Lung microvascular endothelial cell (primary cell): ENCODE measurements around the gene AKR1C4. TPM values are rescaled to one million over a fixed set of nuclear protein-coding genes. Genes with fewer than 3 reads are reported as not detected.
"Not testable (repeated sequence)": the region's sequence is repeated elsewhere in the genome, so short reads cannot be mapped to it uniquely, and the experiment has no call there.

ENCODE experiments used
- DNase-seq, 2 donors: peaks; one replicate each; pipeline versions ENCODE4 v3.0.0 to v3.0.0-alpha.2; 2010; ENCODE audit warnings: low read depth in 2 of 2
- total RNA-seq: library from RNA; depleted of rRNA; stranded (reverse); fragments of >200 nt; gene quantifications from 2 replicates; pipeline ENCODE4 v1.2.1, GENCODE V29; 2014

AKR1C4 gene
- total RNA-seq, 1 donor from 2014 or later: not detected

DNA sequence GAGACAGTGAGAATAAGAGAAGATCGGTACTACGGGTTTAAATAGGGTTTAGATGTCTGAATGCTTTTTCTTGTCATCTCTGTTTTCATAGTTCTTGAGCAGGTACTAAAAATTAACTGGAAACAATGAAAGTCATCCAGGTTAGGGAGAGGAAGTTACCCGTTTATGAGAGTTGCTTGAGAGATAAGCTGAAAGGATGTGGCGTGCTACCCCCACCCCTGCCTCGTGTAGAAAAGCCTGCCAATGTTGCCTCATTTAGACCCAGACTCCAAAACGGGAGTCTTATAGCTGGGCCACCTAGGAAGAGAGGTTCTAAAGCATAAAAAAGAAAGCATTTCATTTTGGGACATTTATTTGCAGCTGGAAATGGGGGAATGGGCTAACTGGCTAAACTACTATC lies 10.2 kb downstream of the AKR1C4 start:
- DNase-seq: no peak

DNA sequence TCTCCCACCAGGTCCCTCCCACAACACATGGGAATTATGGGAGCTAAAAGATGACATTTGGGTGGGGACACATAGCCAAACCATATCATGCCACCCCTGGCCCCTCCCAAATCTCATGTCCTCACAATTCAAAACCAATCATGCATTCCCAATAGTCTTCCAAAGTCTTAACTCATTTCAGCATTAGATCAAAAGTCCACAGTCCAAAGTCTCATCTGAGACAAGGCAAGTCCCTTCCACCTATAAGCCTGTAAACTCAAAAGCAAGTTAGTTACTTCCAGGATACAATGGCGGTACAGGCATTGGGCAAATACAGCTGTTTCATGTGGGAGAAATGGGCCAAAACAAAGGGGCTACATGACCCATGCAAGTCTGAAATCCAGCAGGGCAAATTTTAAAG lies 13.1 kb downstream of the AKR1C4 start:
- DNase-seq: not testable (repeated sequence)

DNA sequence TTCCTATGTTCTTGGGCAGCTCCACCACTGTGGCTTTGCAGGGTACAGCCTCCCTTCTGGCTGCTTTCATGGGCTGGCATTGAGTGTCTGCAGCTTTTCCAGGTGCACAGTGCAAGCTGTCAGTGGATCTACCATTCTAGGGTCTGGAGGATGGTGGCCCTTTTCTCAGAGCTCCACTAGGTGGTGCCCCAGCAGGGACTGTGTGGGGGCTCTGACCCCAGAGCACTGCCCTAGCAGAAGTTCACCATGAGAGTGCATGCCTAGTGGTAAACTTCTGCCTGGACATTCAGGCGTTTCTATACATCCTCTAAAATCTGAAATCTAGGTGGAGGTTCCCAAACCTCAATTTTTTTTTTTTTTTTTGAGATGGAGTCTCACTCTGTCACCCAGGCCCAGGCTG lies 13.6 kb downstream of the AKR1C4 start:
- peak in 1 of 2 donors; percentile 17 for DNase-seq

DNA sequence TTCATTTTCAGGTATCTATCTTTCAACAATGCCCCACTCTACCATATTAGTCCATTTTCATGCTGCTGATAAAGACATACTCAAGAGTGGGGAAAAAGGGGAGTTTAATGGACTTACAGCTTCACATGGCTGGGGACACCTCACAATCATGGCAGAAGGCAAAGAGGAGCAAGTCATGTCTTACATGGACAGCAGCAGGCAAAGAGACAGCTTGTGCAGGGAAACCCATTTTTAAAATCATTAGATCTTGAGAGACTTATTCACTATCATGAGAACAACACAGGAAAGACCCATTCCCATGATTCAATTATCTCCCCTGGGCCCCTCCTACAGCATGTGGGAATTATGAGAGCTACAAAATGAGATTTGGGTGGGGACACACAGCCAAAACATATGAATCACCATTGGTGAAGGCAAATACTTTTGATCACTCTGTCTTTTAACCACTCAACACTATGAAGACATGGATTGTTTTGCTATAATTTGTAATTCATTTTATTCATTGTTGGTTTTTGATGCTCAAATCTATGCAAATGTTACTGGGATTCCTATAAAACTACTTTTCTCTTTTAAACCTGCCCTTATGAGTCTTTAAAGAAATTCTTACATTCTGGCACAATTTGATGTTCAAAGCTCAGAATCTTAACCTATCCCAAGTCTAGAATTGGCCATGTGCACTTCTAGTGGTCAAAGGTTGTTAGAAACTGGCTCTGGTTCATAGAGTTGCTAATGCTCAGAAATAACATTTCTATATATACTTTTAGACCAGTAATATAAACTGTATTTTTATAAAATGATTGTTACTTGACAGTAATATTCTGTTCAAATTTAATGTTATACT lies 15.3 kb downstream of the AKR1C4 start:
- no peak for DNase-seq

DNA sequence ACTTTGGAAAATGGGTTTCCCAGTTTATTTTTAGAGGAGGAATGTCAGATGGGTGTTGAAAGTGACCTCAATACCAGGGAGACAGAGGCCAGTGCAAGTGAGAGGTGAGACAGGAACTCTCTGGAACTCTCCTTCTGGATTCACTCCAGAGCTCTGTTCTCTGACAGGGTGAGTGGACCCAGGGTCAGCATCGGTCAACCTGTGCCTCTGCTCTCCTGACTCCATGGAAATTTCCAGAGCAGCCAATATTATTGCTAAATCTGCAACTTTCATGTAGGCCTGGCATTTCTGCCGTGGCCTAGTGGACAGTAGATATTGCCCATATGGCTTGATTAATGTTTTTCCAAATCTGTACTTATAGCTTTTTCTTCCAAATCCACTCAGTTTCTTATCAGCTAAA lies 20.2 kb downstream of the AKR1C4 start:
- DNase-seq: no peak

DNA sequence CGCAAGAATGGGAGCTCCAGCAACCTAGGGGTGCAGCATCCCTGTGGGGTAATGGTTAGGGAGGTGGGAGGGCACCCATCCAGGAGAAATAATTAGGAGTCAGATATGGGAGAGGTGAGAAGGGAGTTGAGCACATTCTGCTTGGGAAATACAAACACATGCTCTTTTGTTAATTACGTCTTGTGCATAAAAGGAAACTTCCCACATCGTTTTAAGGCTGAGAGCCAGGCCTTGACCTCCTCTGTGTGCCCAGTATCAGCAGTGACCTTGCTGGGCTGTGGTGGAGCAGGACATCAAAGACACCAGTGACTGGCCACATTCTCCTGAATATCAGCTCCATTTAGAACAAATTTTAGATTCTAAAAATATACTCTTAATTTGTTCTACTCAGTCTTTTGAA lies 22.6 kb downstream of the AKR1C4 start:
- no peak for DNase-seq

DNA sequence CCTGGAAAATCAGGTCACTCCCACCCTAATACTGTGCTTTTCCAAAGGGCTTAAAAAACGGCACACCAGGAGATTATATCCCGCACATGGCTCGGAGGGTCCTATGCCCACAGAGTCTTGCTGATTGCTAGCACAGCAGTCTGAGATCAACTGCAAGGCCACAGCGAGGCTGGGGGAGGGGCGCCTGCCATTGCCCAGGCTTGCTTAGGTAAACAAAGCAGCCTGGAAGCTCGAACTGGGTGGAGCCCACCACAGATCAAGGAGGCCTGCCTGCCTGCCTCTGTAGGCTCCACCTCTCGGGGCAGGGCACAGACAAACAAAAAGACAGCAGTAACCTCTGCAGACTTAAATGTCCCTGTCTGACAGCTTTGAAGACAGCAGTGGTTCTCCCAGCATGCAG lies 26.3 kb downstream of the AKR1C4 start:
- DNase-seq: not testable (repeated sequence)

DNA sequence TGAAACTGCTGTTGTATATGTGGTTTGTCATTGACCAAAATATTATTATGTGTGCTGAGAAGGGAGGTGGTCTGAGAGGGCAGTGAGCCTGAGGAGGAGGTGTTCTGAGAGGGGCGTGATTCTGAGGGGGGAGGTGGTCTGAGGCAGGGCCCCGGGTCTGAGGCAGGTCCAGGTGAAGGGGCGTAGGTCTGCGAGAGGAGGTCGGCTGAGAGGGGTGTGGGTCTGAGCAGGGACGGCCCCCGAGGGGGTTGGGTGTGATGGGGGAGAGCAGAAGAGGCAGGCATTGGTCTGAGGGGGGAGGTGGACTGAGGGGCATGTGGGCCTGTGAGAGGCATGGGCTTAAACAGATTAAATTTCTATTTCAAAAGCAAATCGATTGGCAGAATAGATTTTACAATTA lies 32.4 kb downstream of the AKR1C4 start:
- no peak for DNase-seq

DNA sequence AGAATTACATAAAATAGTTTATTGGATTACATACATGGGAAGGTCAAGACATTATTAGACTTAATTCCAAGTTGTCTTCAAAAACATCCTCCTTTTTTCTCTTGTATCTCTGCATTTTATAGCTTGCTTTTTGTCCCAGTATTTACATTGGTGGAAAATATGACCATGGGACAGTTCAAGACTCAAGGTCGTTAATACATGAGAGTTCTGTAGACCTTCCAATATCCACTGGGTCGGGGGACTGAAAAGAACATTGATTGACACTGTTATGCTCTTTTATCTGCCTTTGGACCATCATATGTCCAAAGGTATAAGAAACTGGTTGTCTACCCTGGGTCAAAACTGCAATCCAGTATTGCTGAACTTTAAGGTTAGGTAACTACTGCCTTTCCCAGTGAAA lies 36.7 kb downstream of the AKR1C4 start:
- DNase-seq: no peak

DNA sequence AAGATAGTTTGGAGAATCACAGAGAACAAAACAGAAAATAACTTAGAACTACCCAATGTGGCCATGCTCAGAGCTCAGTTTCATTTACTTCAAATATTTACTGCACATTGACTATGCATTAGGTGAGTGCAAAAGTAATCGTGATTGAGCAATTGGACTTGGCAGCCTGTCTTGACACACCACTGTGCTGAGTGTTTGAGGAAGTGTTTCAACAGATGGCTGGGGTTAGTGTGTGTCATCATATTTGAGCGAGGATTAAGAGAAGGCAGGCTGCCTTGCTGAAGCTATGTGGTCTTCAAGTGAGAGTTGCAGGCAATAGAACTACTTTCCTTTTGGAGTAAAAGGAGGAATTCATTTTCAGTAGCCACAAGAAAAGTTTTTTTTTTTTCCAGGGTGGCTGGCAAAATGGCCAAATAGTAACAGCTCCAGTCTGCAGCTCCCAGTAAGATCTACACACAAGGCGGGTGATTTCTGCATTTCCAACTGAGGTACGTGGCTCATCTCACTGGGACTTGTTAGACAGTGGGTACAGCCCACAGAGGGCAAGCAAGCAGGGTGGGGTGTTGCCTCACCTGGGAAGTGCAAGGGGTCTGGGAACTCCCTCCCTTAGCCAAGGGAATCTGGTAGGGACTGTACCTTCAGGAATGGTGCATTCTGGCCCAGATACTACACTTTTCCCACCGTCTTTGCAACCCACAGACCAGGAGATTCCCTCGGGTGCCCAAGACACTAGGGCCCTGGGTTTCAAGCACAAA lies 37.6 kb downstream of the AKR1C4 start:
- DNase-seq: peak; percentile 49 to 51

DNA sequence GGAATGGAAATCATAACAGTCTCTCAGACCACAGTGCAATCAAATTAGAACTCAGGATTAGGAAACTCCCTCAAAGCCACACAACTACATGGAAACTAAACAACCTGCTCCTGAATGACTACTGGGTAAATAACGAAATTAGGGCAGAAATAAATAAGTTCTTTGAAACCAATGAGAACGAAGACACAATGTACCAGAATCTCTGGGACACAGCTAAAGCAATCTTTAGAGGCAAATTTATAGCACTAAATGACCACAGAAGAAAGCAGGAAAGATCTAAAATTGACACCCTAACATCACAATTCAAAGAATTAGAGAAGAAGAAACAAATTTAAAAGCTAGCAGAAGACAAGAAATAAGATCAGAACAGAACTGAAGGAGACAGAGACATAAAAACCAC lies 40.9 kb downstream of the AKR1C4 start:
- not testable (repeated sequence) for DNase-seq

DNA sequence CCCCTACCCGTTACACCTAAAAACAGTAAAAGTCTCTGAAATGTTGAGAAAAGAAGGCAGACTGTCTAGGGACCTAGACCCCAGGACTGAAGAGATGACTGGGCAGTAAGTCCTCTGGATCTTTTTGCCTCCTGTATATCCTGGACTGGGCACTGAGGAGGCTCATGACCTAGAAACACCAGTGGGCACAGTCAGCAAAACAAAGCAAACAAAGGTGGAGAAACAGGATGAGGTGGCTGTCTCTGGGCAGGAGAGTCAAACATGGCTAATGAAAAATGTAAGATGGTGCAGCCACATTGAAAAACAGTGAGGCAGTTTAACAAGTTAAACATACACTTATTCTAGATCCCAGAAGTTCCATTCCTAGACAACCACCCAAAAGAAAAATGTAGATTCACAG lies 45.9 kb downstream of the AKR1C4 start:
- no peak for DNase-seq

DNA sequence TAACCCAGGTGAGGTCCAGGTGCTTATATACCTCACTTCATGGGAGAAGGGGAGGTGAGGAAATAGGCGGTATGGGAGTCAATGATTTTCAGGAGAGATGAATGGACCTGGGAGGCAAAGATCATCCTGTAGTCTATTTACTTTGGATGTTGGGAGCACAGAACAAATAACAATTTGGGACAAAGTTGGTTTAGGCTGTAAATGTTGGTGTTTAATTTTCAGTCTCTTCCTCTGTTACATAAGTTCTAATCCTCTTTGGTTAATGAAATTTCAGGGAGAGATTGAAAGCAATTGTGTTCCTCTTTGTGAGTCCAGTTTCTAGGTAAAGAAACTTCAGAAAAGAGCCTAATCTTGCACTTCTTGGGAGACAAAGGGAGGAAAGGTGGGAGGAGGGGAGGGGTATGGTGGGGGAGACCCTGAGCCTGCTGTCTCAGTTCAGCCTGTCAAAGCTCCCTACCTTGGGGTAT lies 46.9 kb downstream of the AKR1C4 start:
- no peak for DNase-seq

DNA sequence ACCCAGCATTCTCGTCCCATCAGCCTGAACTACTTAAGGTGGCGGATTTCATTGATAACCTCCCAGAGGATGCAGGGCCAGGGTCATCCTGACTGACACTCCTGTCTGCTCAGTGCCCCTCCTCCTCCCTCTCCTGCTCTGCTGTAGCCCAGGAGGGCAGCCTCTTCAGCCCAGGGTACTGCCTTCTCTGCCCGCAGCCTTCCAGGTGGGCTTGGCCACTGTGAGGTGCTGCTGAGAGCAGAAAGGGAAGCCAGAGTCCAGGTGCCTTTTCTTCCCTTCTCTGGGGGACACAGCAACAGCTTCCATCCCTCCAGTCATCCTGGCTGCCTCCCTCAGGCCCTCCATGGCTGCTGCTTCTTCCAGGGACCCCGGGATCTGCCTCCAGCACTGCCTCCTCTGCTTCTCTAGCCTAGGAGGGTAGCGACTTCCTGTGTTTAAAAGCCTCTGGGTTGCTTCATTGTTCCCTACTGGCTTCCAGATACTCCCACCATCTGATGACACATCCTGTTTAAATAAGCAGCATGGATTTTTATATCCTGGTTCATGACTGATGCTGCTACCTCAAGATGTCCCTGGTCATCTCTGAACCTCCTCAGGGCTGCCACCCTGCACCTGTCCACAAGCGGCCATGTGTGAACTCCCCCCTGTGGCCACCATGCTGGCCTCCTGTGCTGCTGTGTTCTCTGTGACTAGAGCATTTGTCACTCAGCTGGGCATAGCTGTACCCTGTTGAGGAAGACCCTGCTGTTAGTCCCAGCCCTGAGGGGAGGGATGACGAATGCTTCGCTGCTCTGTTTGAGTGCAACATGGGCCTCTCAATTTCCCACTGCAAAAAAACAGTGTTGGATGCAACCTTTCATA lies 55.8 kb downstream of the AKR1C4 start:
- peak in 1 of 2 donors; percentile 23 for DNase-seq

DNA sequence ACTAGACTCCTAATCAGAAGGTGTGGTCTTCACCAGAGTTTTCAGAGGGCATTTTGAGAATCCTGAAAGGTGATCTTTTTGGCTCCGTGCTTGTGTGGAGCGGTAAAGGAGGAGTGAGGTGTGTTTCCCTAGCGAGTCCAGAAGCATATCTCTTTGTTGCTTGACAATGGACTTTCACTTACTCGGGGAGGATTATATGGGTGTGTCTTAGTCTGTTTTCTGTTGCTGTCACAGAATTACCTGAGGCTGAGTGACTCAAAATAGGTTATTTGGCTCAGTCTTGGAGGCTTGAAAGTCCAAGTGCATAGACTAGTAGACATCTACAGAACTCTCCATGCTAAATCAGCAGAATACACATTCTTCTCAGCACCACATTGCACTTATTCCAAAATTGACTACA lies 57.9 kb downstream of the AKR1C4 start:
- DNase-seq: no peak

DNA sequence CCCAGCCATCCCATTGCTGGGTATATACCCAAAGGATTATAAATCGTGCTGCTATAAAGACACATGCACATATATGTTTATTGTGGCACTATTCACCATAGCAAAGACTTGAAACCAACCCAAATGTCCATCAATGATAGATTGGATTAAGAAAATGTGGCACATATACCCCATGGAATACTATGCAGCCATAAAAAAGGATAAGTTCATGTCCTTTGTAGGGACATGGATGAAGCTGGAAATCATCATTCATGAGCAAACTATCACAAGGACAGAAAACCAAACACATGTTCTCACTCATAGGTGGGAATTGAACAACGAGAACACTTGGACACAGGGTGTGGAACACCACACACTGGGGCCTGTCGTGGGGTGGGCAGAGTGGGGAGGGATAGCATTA lies 61.1 kb downstream of the AKR1C4 start:
- not testable (repeated sequence) for DNase-seq

DNA sequence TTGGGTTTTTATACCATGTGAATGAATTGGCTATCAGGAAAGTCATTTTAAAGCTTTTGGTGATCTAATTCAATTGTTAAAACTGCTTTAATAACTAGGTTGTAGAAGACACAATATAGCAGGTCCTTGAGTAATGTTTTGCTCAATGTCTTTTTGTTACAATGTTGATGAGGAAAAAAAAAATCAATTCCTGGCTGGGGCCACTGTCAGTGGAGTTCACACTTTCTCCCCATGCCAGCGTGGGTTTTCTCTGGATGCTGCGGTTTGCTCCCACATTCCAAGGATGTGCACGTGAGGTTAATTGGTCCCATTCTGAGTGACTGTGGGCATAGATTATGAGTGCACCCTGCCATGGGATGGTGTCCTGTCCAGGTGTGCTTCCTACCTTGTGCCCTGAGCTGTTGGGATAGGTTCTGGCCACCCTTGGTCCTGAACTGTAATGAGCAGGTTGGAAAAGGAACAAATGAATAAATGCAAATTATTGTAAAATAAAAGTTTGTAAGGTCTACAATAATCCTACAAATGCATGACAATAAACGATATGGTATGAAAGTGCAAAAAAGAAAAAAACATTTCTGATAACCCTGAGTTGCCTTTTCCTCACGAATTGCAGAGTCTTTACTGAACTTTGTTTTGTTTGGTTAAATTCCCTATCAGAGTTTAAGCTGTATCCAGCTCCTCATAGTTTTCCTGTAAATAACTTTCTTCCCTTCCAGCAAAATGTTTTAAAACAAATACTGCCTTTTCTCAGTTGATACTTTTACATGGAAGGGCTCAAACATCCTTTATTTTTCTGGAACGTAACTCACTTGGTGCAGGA lies 62.7 kb downstream of the AKR1C4 start:
- DNase-seq: no peak

DNA sequence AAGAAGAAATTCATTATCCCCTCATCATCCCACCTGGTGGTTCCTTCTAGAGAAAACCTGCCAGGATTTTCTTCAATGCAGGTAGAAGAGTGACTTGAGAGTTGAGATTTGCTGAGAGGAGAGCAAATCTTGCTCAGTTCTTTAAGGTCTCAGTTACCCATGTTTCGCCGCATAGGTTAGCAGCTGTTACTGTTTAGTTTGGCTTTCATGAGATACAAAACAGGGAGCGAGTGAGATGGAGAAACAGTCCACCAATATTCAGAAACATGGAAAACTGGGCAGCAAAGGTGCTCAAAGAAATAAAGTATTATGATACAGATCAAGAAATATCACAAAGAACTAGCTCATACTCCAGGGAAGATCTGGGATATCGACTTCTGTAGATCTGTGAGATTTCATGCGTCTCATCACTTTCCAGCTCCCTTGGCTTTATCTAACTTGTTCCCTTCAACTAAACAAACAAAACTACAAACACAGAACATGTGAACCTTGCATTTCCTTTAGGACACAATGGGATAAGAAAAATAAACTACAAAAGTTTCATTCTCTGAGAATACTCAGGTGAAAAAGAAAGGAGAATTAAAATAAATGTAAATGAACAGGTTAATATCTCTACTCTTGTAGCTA lies 63.4 kb downstream of the AKR1C4 start:
- DNase-seq: no peak

DNA sequence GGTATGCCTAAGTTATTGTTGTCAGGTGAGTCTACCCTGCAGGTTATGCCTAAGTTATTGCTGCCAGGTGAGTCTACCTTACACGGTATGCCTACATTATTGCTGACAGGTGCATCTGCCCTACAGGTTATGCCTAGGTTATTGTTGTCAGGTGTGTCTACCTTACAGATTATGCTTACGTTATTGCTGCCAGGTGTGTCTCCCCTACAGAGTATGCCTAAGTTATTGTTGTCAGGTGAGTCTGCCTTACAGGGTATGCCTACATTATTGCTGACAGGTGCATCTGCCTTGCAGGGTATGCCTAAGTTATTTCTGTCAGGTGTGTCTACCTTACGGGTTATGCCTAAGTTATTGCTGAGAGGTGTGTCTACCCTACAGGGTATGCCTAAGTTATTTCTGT lies 64.2 kb downstream of the AKR1C4 start:
- DNase-seq: no peak

DNA sequence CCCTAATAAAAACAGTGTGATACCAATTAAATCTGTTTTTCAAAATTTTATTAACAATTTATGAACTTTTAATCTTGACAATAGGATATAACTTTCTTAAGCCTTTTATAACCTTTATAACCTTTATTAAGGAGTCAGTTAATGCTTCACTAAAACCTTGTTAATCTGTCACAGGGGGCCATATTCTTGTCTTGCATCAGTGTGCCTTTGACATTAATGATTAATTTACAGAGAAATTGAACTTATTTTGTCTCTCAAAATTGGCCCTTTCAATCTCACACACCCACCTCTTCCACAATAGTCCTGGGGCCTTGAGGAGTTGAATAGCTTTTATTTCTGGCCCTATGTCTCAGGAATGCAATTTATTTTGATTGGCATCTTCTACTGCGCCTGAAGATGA lies 68.5 kb downstream of the AKR1C4 start:
- no peak for DNase-seq

DNA sequence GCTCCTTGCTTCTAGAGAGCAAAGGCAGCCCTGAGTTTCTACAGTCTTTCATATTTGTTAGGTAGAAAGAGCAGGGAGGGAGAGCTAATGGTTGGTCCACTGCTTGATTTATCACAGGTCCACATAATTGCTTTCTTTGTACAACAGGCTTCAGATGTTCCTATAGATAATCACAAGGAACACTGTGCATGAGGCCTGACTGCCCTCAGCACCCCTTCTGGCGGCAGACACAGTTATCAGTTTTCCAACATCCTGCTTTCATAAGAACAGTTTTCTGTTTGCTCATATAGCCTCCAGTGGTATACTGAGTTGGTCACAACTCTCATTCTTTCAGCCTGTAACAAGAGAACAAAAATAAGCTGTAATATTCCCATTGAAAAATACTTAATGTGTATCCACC lies 69.7 kb downstream of the AKR1C4 start:
- DNase-seq: no peak
